IMR-90 (cell line): ENCODE measurements around the gene CCDC88C. TPM values are rescaled to one million over a fixed set of nuclear protein-coding genes. Genes with fewer than 3 reads are reported as not detected.

Experiments
- ATAC-seq: fragments of 200-7000 bp; cut with Tn5 transposase; 2 replicates; pipeline ENCODE4 v1.9.1; 2020; ENCODE audit warnings: low read depth, mild to moderate bottlenecking, moderate library complexity
- BruUV-seq: library from RNA; stranded (reverse); fragments of 400-500 nt; replicated peaks from 2 replicates; lab custom pipeline; 2021; lab: Mats Ljungman, UMichigan
- CTCF ChIA-PET: fragments of 300-600 bp; formaldehyde crosslinking; extraction: SDS; loops from one replicate; lab custom pipeline; 2021; ENCODE audit warnings: antibody characterized with exemption; lab: Yijun Ruan, JAX
- POLR2A ChIA-PET: fragments of 300-600 bp; sonication (Branson Sonifier 250); formaldehyde crosslinking; loops from one replicate; lab custom pipeline; 2022; ENCODE audit warnings: antibody characterized with exemption; ENCODE audit not compliant: unreplicated experiment; lab: Charles Lee
- DNase-seq: peaks from one replicate; pipeline ENCODE4 v3.0.0; 2013
- H2AFZ ChIP-seq: replicated peaks from 2 replicates; pipeline ENCODE3; 2013; ENCODE audit warnings: low read length, mild to moderate bottlenecking; ENCODE audit not compliant: poor library complexity
- H2AK5ac ChIP-seq: 2 replicates; pipeline ENCODE4 v1.6.1; 2013; ENCODE audit warnings: low read depth, low read length, inconsistent platforms
- H2AK9ac ChIP-seq: replicated peaks from 2 replicates; pipeline ENCODE3; 2013; ENCODE audit warnings: mild to moderate bottlenecking, low read depth, low read length, moderate library complexity; ENCODE audit not compliant: poor library complexity
- H2BK120ac ChIP-seq: 2 replicates; pipeline ENCODE4 v1.6.1; 2013; ENCODE audit warnings: low read depth, low read length, inconsistent platforms
- H2BK15ac ChIP-seq: 3 replicates; pipeline ENCODE4 v1.6.1; 2013; ENCODE audit warnings: low read depth, low read length, inconsistent platforms
- H2BK20ac ChIP-seq: 2 replicates; pipeline ENCODE4 v1.6.1; 2013; ENCODE audit warnings: low read depth, mild to moderate bottlenecking, inconsistent platforms, low read length, moderate library complexity
- H2BK5ac ChIP-seq: 2 replicates; pipeline ENCODE4 v1.6.1; 2013; ENCODE audit warnings: mild to moderate bottlenecking, low read depth, low read length, inconsistent platforms; ENCODE audit not compliant: poor library complexity, severe bottlenecking
- H3K14ac ChIP-seq: replicated peaks from 2 replicates; pipeline ENCODE4 v1.6.1; 2013; ENCODE audit warnings: low read depth, low read length, inconsistent platforms
- H3K18ac ChIP-seq: 2 replicates; pipeline ENCODE4 v1.6.1; 2013; ENCODE audit warnings: low read depth, low read length, control low read depth
- H3K23ac ChIP-seq: 2 replicates; pipeline ENCODE4 v1.6.1; 2013; ENCODE audit warnings: low read depth, low read length, inconsistent platforms
- H3K27ac ChIP-seq: 2 replicates; pipeline ENCODE4 v1.5.1; 2013; ENCODE audit warnings: mild to moderate bottlenecking, control low read depth, low read length; ENCODE audit not compliant: insufficient read depth
- H3K27me3 ChIP-seq: 2 replicates; pipeline ENCODE4 v1.6.1; 2013; ENCODE audit warnings: low read length; ENCODE audit not compliant: control insufficient read depth, insufficient read depth
- H3K36me3 ChIP-seq: 2 replicates; pipeline ENCODE4 v1.6.1; 2013; ENCODE audit warnings: low read length, mixed read lengths; ENCODE audit not compliant: control insufficient read depth, insufficient read depth
- H3K4ac ChIP-seq: 2 replicates; pipeline ENCODE4 v1.6.1; 2013; ENCODE audit warnings: low read depth, low read length, inconsistent platforms
- H3K4me1 ChIP-seq: 2 replicates; pipeline ENCODE4 v1.6.1; 2013; ENCODE audit warnings: low read length, mixed read lengths; ENCODE audit not compliant: control insufficient read depth, insufficient read depth
- H3K4me2 ChIP-seq: 2 replicates; pipeline ENCODE4 v1.6.1; 2013; ENCODE audit warnings: low read depth, mild to moderate bottlenecking, control low read depth, low read length, moderate library complexity
- H3K4me3 ChIP-seq: 2 replicates; pipeline ENCODE4 v1.5.1; 2013; ENCODE audit warnings: low read depth, mild to moderate bottlenecking, control low read depth, low read length, moderate library complexity; ENCODE audit not compliant: insufficient read depth
- H3K56ac ChIP-seq: 2 replicates; pipeline ENCODE4 v1.6.1; 2013; ENCODE audit warnings: low read length, inconsistent platforms; ENCODE audit not compliant: insufficient read depth; ENCODE audit errors: extremely low read depth
- H3K79me1 ChIP-seq, 2 experiments: 2 replicates each; pipeline ENCODE4 v1.6.1; 2013; ENCODE audit warnings: low read length in 2 of 2, inconsistent platforms in 1 of 2, low read depth in 1 of 2
- H3K9ac ChIP-seq: 2 replicates; pipeline ENCODE4 v1.6.1; 2013; ENCODE audit warnings: low read depth, low read length, control low read depth
- H3K9me1 ChIP-seq: 2 replicates; pipeline ENCODE4 v1.6.1; 2013; ENCODE audit warnings: low read length, inconsistent platforms; ENCODE audit not compliant: insufficient read depth
- H3K9me3 ChIP-seq: 2 replicates; pipeline ENCODE4 v1.6.1; 2013; ENCODE audit warnings: low read length; ENCODE audit not compliant: control insufficient read depth, insufficient read depth
- H4K20me1 ChIP-seq: 2 replicates; pipeline ENCODE4 v1.6.1; 2013; ENCODE audit warnings: low read length, inconsistent platforms; ENCODE audit not compliant: insufficient read depth
- H4K5ac ChIP-seq: 2 replicates; pipeline ENCODE4 v1.6.1; 2013; ENCODE audit warnings: mild to moderate bottlenecking, low read depth, low read length, control low read depth
- H4K8ac ChIP-seq, 2 experiments: 2 replicates each; pipeline ENCODE4 v1.6.1; 2013; ENCODE audit warnings: low read depth in 2 of 2, low read length in 2 of 2, control low read depth in 1 of 2, inconsistent platforms in 1 of 2
- H4K91ac ChIP-seq: 2 replicates; pipeline ENCODE4 v1.6.1; 2013; ENCODE audit warnings: low read depth, low read length, inconsistent platforms; ENCODE audit not compliant: insufficient read depth
- BHLHE40 ChIP-seq: fragments of 150-350 bp; IDR thresholded peaks from 2 replicates; pipeline ENCODE4 v1.6.1; 2016; ENCODE audit warnings: mild to moderate bottlenecking, low read depth, low read length
- CEBPB ChIP-seq: IDR thresholded peaks from 2 replicates; pipeline ENCODE4 v1.6.1; 2012; ENCODE audit warnings: low read depth, low read length, improper control_type of control experiment
- CHD1 ChIP-seq: IDR thresholded peaks from 2 replicates; pipeline ENCODE4 v1.6.1; 2012; ENCODE audit warnings: low read depth, low read length, improper control_type of control experiment
- CTCF ChIP-seq: conservative IDR thresholded peaks from 2 replicates; pipeline ENCODE4 v1.5.1; 2012; ENCODE audit warnings: mild to moderate bottlenecking, low read depth, low read length, improper control_type of control experiment
- FOS ChIP-seq: fragments of 150-350 bp; IDR thresholded peaks from 2 replicates; pipeline ENCODE4 v1.6.1; 2016; ENCODE audit warnings: low read depth, low read length
- MAFK ChIP-seq: IDR thresholded peaks from 2 replicates; pipeline ENCODE4 v1.6.1; 2012; ENCODE audit warnings: low read depth, low read length, improper control_type of control experiment
- MAZ ChIP-seq: IDR thresholded peaks from 2 replicates; pipeline ENCODE4 v1.6.1; 2012; ENCODE audit warnings: low read depth, mild to moderate bottlenecking, low read length, improper control_type of control experiment, moderate library complexity, borderline replicate concordance
- MXI1 ChIP-seq: IDR thresholded peaks from 2 replicates; pipeline ENCODE4 v1.6.1; 2012; ENCODE audit warnings: low read depth, mild to moderate bottlenecking, low read length, moderate library complexity, borderline replicate concordance
- NFE2L2 ChIP-seq: fragments of 150-350 bp; IDR thresholded peaks from 2 replicates; pipeline ENCODE4 v1.6.1; 2016; ENCODE audit warnings: low read depth, mild to moderate bottlenecking, low read length
- POLR2A ChIP-seq: IDR thresholded peaks from 2 replicates; pipeline ENCODE4 v1.6.1; 2012; ENCODE audit warnings: mild to moderate bottlenecking, low read depth, low read length
- RAD21 ChIP-seq: IDR thresholded peaks from 2 replicates; pipeline ENCODE4 v1.6.1; 2012; ENCODE audit warnings: low read length, improper control_type of control experiment
- RCOR1 ChIP-seq: IDR thresholded peaks from 2 replicates; pipeline ENCODE4 v1.6.1; 2012; ENCODE audit warnings: mild to moderate bottlenecking, low read length, improper control_type of control experiment; ENCODE audit not compliant: insufficient replicate concordance
- RFX5 ChIP-seq: IDR thresholded peaks from 2 replicates; pipeline ENCODE4 v1.8.0; 2012; ENCODE audit warnings: low read depth, mild to moderate bottlenecking, low read length, moderate library complexity
- SMC3 ChIP-seq: fragments of 150-350 bp; IDR thresholded peaks from 2 replicates; pipeline ENCODE4 v1.6.1; 2016; ENCODE audit warnings: low read depth, mild to moderate bottlenecking, antibody characterized with exemption, low read length, moderate library complexity
- USF2 ChIP-seq: fragments of 150-350 bp; IDR thresholded peaks from 2 replicates; pipeline ENCODE4 v1.6.1; 2017; ENCODE audit warnings: mild to moderate bottlenecking, antibody characterized with exemption, low read length, low read depth
- WGBS, 2 experiments: methylation state at CpG; one replicate each; pipeline versions ENCODE4 v1.1.5 to v1.1.7; 2013; ENCODE audit warnings: missing lambda C conversion rate in 2 of 2; ENCODE audit not compliant: insufficient read length in 1 of 2; ENCODE audit errors: extremely low coverage in 2 of 2; 5-methylcytosine and 5-hydroxymethylcytosine counted together
- dilution Hi-C: fragments of 300-500 bp; cut with HindIII; formaldehyde crosslinking; loops from one replicate; pipeline ENCODE4 v1.14.3; 2018; ENCODE audit warnings: low sequenced_read_pairs; ENCODE audit not compliant: unreplicated experiment
- in situ Hi-C: fragments of 300-500 bp; cut with MboI; formaldehyde crosslinking; loops from 3 replicates; pipeline ENCODE4 v1.14.3; 2019; ENCODE audit warnings: low sequenced_read_pairs, inconsistent platforms, mixed read lengths
- intact Hi-C: fragments of 100-400 bp; cut with micrococcal nuclease; formaldehyde crosslinking; loops from 2 replicates; pipeline ENCODE4 v1.10.0; 2022
- polyA plus RNA-seq, 3 experiments: library from polyadenylated mRNA; depleted of rRNA; stranded (reverse); fragments of >200 nt; gene quantifications; 2 replicates each; pipeline ENCODE4 v1.2.3, GENCODE V29; 2012; ENCODE audit warnings: low replicate concordance in 1 of 3
- total RNA-seq: library from RNA; depleted of rRNA; stranded (reverse); fragments of >200 nt; gene quantifications from 2 replicates; pipeline ENCODE4 v1.2.3, GENCODE V29; 2012
- TF ChIP-seq, protein P1 (sequence below): fragments of 150-350 bp; IDR thresholded peaks from 2 replicates; pipeline ENCODE4 v1.6.1; 2016; ENCODE audit warnings: low read depth, mild to moderate bottlenecking, low read length, moderate library complexity, borderline replicate concordance

The CCDC88C gene
- total and polyA plus RNA-seq, 2 of the 4 experiments (the other 2 are of a cell fraction), result 0.17 to 0.18 TPM

- Histone ChIP-seq H2BK15ac (no peak overlapping the region), H3K23ac (no peak overlapping the region), H2AK5ac (no peak overlapping the region), H3K4me3 (no peak overlapping the region), H3K4me2 (no peak overlapping the region), H3K18ac (no peak overlapping the region), H3K4ac (no peak overlapping the region), H3K4me1 (no peaks in the 10 kb centered on the region), H3K79me1 (no peaks in the 10 kb centered on the region), H4K91ac (no peak overlapping the region), H3K9me3 (no peaks in the 10 kb centered on the region), H4K20me1 (no peaks in the 10 kb centered on the region), H2BK20ac (no peak overlapping the region), H3K36me3 (no peaks in the 10 kb centered on the region), H2BK120ac (no peak overlapping the region), H2AFZ (no peak overlapping the region), H3K56ac (no peak overlapping the region), H2AK9ac (no peak overlapping the region), H4K8ac (no peak overlapping the region), H4K5ac (no peak overlapping the region), H2BK5ac (no peak overlapping the region), H3K9ac (no peak overlapping the region), H3K27ac (no peak overlapping the region), H3K9me1 (no peaks in the 10 kb centered on the region), H3K27me3 (peaks cover 17% of the 10 kb centered on the region), H3K14ac (no peak overlapping the region)
- intact Hi-C loops (no loop called here), in situ Hi-C loops (no loop called here), dilution Hi-C loops (no loop called here)
- no TSS peak for BruUV-seq
- DNase-seq (peak; percentile 1), ATAC-seq (peak; percentile 35)
- ChIA-PET CTCF (interaction anchor here (0.5 to 0.6 kb wide), 2 partner anchors 128 to 1756 kb away, joined by 3 to 6 read pairs; no protein-coding TSS in a partner anchor), POLR2A (interaction anchor here (0.5 kb wide), 1 partner anchor 1011 kb away, joined by 3 read pairs; no protein-coding TSS in a partner anchor)
- no CpG with 5 or more reads among the region's 10 CpGs for WGBS, 2 experiments
- TF ChIP-seq MXI1, result no peak
- TF ChIP-seq USF2, result no peak
- no peak for TF ChIP-seq RFX5
- TF ChIP-seq, protein P1, sequence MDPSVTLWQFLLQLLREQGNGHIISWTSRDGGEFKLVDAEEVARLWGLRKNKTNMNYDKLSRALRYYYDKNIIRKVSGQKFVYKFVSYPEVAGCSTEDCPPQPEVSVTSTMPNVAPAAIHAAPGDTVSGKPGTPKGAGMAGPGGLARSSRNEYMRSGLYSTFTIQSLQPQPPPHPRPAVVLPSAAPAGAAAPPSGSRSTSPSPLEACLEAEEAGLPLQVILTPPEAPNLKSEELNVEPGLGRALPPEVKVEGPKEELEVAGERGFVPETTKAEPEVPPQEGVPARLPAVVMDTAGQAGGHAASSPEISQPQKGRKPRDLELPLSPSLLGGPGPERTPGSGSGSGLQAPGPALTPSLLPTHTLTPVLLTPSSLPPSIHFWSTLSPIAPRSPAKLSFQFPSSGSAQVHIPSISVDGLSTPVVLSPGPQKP, result no peak
- TF ChIP-seq RAD21, result no peak
- no peak for TF ChIP-seq POLR2A
- TF ChIP-seq MAFK, result no peak
- TF ChIP-seq RCOR1, result no peak
- no peak for TF ChIP-seq SMC3
- TF ChIP-seq FOS, result no peak
- no peak for TF ChIP-seq CTCF
- no peak for TF ChIP-seq MAZ
- no peak for TF ChIP-seq CHD1
- TF ChIP-seq CEBPB, result no peak
- no peak for TF ChIP-seq BHLHE40
- TF ChIP-seq NFE2L2, result no peak
Measured at GRCh38 chr14:91300283-91300895, 117.2 kb downstream of the CCDC88C start.
